ENCODE results near the gene ELP4.
"Not testable (repeated sequence)": the region's sequence is repeated elsewhere in the genome, so short reads cannot be mapped to it uniquely, and the experiment has no call there.

Gene ELP4

DNA sequence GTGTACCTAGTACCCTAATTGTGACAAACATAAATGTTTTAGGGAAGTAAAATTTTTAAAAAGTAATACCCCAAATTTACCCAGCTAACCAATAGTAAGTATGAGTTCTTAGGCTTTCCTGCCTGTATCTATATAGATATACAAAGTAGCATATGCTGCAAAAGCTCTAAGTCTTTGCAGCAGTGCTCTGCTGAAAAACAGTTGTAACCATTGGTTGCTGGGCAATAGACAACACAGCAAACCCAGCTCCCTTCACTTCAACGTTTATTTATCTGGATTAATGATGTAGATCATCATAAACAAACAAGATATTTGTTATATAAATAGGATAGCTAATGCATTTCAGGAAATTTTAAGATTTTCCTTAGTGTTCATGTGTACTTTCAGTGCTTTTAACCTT, 218.9 kb downstream of the ELP4 start:
- TF ChIP-seq, protein P1, sequence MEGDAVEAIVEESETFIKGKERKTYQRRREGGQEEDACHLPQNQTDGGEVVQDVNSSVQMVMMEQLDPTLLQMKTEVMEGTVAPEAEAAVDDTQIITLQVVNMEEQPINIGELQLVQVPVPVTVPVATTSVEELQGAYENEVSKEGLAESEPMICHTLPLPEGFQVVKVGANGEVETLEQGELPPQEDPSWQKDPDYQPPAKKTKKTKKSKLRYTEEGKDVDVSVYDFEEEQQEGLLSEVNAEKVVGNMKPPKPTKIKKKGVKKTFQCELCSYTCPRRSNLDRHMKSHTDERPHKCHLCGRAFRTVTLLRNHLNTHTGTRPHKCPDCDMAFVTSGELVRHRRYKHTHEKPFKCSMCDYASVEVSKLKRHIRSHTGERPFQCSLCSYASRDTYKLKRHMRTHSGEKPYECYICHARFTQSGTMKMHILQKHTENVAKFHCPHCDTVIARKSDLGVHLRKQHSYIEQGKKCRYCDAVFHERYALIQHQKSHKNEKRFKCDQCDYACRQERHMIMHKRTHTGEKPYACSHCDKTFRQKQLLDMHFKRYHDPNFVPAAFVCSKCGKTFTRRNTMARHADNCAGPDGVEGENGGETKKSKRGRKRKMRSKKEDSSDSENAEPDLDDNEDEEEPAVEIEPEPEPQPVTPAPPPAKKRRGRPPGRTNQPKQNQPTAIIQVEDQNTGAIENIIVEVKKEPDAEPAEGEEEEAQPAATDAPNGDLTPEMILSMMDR (conservative IDR thresholded peaks at IDR 0.05; ENCODE audit: low read depth, low read length): no peak
- H3K4me3 ChIP-seq (ENCODE audit: low read depth, low read length): no peak overlapping the region

DNA sequence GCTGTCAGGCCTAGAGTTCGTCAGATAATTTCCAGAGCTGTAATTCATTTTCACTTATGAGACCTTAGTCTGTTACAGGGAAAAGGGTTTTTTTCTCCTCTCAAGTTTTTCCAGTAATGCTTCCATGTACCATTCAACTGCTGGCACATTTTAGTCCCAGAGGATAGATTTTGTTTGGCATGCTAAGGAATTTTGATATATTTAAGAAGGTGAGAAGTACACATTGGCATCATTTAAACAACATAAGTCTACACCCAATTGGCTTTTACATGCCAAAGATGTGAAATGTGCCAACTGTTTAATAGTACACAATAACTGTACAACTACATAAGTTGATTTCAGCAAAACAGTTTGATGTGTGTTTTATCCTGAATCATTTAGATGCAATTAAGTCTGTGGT, 230.6 kb downstream of the ELP4 start:
- no peak overlapping the region for H3K4me3 ChIP-seq (ENCODE audit: low read depth, low read length)
- TF ChIP-seq, protein P1 (conservative IDR thresholded peaks at IDR 0.05; ENCODE audit: low read depth, low read length): no peak
- DNase-seq (ENCODE audit: low read depth): no peak

More for the DNA sequence above, 218.9 kb downstream of the ELP4 start:
- no peak for DNase-seq (ENCODE audit: low read depth)

DNA sequence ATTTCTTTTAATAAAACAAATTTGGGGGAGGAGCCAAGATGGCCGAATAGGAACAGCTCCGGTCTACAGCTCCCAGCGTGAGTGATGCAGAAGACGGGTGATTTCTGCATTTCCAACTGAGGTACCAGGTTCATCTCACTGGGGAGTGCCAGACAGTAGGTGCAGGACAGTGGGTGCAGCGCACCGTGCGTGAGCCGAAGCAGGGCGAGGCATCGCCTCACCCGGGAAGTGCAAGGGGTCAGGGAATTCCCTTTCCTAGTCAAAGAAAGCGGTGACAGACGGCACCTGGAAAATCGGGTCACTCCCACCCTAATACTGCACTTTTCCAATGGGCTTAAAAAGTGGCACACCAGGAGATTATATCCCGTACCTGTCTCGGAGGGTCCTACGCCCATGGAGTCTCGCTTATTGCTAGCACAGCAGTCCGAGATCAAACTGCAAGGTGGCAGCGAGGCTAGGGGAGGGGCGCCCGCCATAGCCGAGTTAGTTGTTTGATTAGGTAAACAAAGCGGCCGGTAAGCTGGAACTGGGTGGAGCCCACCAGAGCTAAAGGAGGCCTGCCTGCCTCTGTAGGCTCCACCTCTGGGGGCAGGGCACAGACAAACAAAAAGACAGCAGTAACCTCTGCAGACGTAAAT, 231.3 kb downstream of the ELP4 start:
- not testable (repeated sequence) for DNase-seq (ENCODE audit: low read depth)

DNA sequence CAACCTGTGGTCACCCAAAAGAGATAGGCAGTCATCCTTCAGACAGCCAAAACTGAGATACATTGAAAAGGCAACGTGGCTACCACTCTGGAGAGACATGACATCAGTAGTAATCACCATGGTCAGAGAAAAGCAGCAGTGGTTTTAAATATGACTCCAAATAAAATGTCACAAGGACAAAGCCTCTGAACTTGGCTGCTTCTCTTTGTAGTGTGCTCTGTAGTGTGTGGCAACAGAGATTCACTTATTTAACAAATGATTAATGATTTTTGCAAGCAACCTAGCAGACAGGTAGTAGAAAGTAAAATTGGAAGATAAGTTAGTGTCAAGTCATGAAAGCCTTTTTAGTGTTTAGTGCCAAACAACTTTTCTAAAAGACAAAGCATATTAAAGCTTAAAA, 238.0 kb downstream of the ELP4 start:
- H3K4me3 ChIP-seq (ENCODE audit: low read depth, low read length): no peak overlapping the region
- TF ChIP-seq, protein P1 (conservative IDR thresholded peaks at IDR 0.05; ENCODE audit: low read depth, low read length): no peak
- DNase-seq (ENCODE audit: low read depth): no peak

More for the DNA sequence above, 231.3 kb downstream of the ELP4 start:
- H3K4me3 ChIP-seq (ENCODE audit: low read depth, low read length): not testable (repeated sequence)

DNA sequence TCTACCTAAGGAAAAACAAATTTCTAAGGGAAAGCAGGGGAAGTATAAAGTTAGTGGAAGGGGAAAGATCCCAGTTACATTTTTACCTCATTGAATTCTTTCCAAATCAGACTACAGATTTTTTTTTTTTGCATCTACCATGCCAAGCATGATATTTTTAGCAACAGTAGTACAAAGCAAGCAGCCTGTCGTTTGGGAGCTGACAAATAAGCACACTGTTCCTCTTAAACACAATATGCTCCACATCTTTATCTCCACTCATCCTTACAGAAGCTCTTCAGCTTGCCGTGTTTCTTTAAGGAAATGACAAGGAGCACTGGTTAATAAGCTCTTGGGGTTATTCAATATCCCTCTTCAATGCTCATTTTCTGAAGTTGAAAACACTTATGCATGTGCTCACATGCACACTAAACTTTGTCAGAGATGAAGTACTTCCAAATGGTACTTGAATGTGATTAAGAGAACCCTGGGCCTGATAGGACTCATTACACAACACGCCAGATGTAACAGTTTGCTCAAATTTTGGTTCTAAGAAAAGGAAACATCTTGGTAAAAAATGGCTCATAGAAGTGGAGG, 247.8 kb downstream of the ELP4 start:
- no peak overlapping the region for H3K4me3 ChIP-seq (ENCODE audit: low read depth, low read length)
- no peak for DNase-seq (ENCODE audit: low read depth)
- TF ChIP-seq, protein P1 (conservative IDR thresholded peaks at IDR 0.05; ENCODE audit: low read depth, low read length): no peak

DNA sequence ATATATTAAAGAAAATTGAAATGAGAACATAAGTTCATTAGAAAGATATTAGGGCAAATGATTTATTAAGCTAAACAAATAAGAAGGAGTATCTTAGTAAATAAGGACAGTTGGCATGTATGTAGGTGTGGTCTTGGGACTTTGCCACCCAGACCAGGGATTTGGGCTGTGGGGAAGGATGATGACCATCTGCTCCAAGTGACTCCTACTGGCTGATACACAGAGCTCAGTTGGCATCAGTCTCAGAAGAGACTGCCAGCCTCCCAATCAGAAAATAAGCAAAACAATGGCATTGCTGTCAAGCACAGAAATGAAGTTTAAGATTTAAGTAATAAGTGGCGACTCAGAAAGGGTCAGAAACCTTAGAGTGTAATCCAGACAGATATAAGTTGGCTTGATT, 252.1 kb downstream of the ELP4 start:
- no peak for DNase-seq (ENCODE audit: low read depth)

DNA sequence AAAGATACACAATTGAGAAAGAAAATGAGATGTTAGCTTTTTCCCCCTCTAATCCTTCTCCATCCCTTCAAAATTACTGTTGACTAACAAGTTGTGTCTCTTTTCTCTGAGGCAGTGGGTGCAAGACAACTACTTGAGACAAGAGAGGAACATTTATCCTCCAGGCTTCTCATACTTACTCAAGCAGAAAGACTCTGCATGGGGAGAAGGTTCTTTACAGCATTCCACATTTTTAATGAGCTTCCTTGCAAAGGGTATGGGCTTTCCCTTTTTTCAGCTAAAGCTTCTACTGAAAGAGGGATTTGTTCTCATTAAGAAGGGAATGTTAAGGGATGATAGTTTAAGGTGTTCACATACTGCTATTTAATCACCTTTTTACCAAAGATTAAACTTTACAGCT, 253.7 kb downstream of the ELP4 start:
- TF ChIP-seq, protein P1 (conservative IDR thresholded peaks at IDR 0.05; ENCODE audit: low read depth, low read length): no peak
- DNase-seq (ENCODE audit: low read depth): no peak
- H3K4me3 ChIP-seq (ENCODE audit: low read depth, low read length): no peak overlapping the region

More for the DNA sequence above, 252.1 kb downstream of the ELP4 start:
- TF ChIP-seq, protein P1 (conservative IDR thresholded peaks at IDR 0.05; ENCODE audit: low read depth, low read length): no peak
- H3K4me3 ChIP-seq (ENCODE audit: low read depth, low read length): no peak overlapping the region
